ENCODE results near the gene DNM3. TPM values are rescaled to one million over a fixed set of nuclear protein-coding genes. Genes with fewer than 3 reads are reported as not detected.

Gene DNM3
- total and polyA plus RNA-seq, 10 of the 15 experiments (the other 5 are each of a cell fraction or from before 2014, with no cell fraction given): 0.03 to 1.5 (median 0.08) TPM; not detected in 3

GRCh38 chr1:172394141-172394751 is 552.9 kb downstream of the DNM3 start:
- Histone ChIP-seq H3K36me3 (ENCODE audit: control insufficient read depth in 2 of 2, insufficient read depth in 2 of 2, low read length in 1 of 2) (no peaks in the 10 kb centered on the region), H4K20me1 (ENCODE audit: control insufficient read depth, insufficient read depth) (no peaks in the 10 kb centered on the region), H3K4me3 (0 out of 2 replicates have a peak overlapping the region, but pooled peaks have one; percentile 13), H3K27me3 (replicated peaks in 1 of 2; ENCODE audit: control insufficient read depth in 2 of 2, insufficient read depth in 2 of 2, low read length in 1 of 2) (no peaks in the 10 kb centered on the region), H2AFZ (ENCODE audit: control insufficient read depth, low read depth, low read length) (peak overlapping the region; percentile 12; the same call in 1 of the 2 replicates), H3K79me2 (ENCODE audit: control insufficient read depth, insufficient read depth, low read length) (no peaks in the 10 kb centered on the region), H3K27ac (ENCODE audit: control insufficient read depth, insufficient read depth) (peak overlapping the region; percentile 98), H3K9ac (ENCODE audit: control insufficient read depth, insufficient read depth, low read length) (peak overlapping the region; percentile 63; the same call in 1 of the 2 replicates), H3K4me2 (ENCODE audit: control insufficient read depth, insufficient read depth) (peak overlapping the region; percentile 78), H3K4me1 (ENCODE audit: control insufficient read depth, insufficient read depth, low read length) (peaks cover 86% of the 10 kb centered on the region), H3K9me3 (replicated peaks; ENCODE audit: control insufficient read depth, insufficient read depth, low read length) (no peaks in the 10 kb centered on the region; the same call in 2 of the 3 replicates)
- FAIRE-seq: peak; percentile 78
- RAD21 ChIA-PET (ENCODE audit: unreplicated experiment): interaction anchor here (0.6 to 15.1 kb wide), 18 partner anchors 9 to 390 kb away, joined by 3 to 394 read pairs (median 4); no protein-coding TSS in a partner anchor
- CTCF ChIA-PET: interaction anchor here (0.6 to 12.4 kb wide), 13 partner anchors 12 to 304 kb away, joined by 3 to 153 read pairs (median 5); partner anchors contain the start of gene PIGC
- in situ Hi-C loops (cut with MboI) (loop anchor here (5.0 kb wide), 2 partner anchors 52 to 212 kb away; no protein-coding TSS in a partner anchor), intact Hi-C loops (cut with micrococcal nuclease; ENCODE audit: unreplicated experiment) (loop anchor here (1.0 kb wide), 1 partner anchor 36 kb away; no protein-coding TSS in a partner anchor)
- peak; percentile 88 for DNase-seq (ENCODE audit: low read depth, low spot score)
- POLR2A ChIA-PET: interaction anchor here (0.8 to 8.1 kb wide), 7 partner anchors 13 to 55 kb away, joined by 3 to 73 read pairs (median 6); no protein-coding TSS in a partner anchor
- WGBS (ENCODE audit: insufficient coverage, insufficient replicate concordance, low lambda C conversion rate, missing lambda C conversion rate): 1% methylated on average over 4 of the region's 4 CpGs
- BruUV-seq (replicated peaks): TSS peak; percentile 55
- SMC1A ChIA-PET (ENCODE audit: uncharacterized antibody, unreplicated experiment): interaction anchor here (0.6 to 16.5 kb wide), 20 partner anchors 15 to 1339 kb away, joined by 3 to 458 read pairs (median 4); no protein-coding TSS in a partner anchor
- peak; percentile 72 for ATAC-seq
- TF ChIP-seq JUND (IDR thresholded peaks at IDR 0.05; ENCODE audit: low read depth, low read length) (no peak), SUPT20H (IDR thresholded peaks at IDR 0.05; ENCODE audit: borderline replicate concordance, control insufficient read depth, low read depth, low read length) (no peak), EED (IDR thresholded peaks at IDR 0.05; ENCODE audit: low read depth) (peak; percentile 73), PML (IDR thresholded peaks at IDR 0.05; ENCODE audit: low read length) (no peak), STAT3 (IDR thresholded peaks at IDR 0.05; ENCODE audit: low read depth, low read length) (no peak), FOXK2 (IDR thresholded peaks at IDR 0.05) (no peak), MTA2 (IDR thresholded peaks at IDR 0.05; ENCODE audit: low read depth) (no peak), ZBTB11 (CRISPR knock-in tag; IDR thresholded peaks at IDR 0.05) (no peak), ZBED1 (IDR thresholded peaks at IDR 0.05; ENCODE audit: borderline replicate concordance) (0 out of 2 replicates have a peak, but pooled peaks have one; percentile 35), POLR2AphosphoS5 (IDR thresholded peaks at IDR 0.05; ENCODE audit: low read length) (peak; percentile 46; the same call in 1 of the 2 replicates), RAD21 (IDR thresholded peaks at IDR 0.05; ENCODE audit: insufficient read depth, low read depth, low read length) (0 out of 2 replicates have a peak, but pooled peaks have one; percentile 21), YY1 (IDR thresholded peaks at IDR 0.05; ENCODE audit: low read depth, low read length) (0 out of 2 replicates have a peak, but pooled peaks have one; percentile 12), NFXL1 (IDR thresholded peaks at IDR 0.05; ENCODE audit: borderline replicate concordance) (no peak), USF2 (IDR thresholded peaks at IDR 0.05; ENCODE audit: borderline replicate concordance, low read depth, low read length) (no peak), EP300 (IDR thresholded peaks at IDR 0.05; ENCODE audit: borderline replicate concordance in 1 of 2, control insufficient read depth in 1 of 2, low read depth in 2 of 2, low read length in 2 of 2) (no peak), ATF3 (IDR thresholded peaks at IDR 0.05; ENCODE audit: borderline replicate concordance, extremely low read depth, low read depth, low read length) (no peak), PAX8 (IDR thresholded peaks at IDR 0.05) (no peak), HDAC6 (IDR thresholded peaks at IDR 0.05; ENCODE audit: unreplicated experiment) (no peak), SIX5 (IDR thresholded peaks at IDR 0.05; ENCODE audit: low read depth, low read length, severe bottlenecking) (no peak)

All from GM12878 (cell line).